ENCODE data around the gene TMPRSS7.
"Not testable (repeated sequence)": the region's sequence is repeated elsewhere in the genome, so short reads cannot be mapped to it uniquely, and the experiment has no call there.

Gene TMPRSS7

GRCh38 chr3:112013058-112013783 lies 21.3 kb upstream of the TMPRSS7 start:
- peak; percentile 58 for DNase-seq

- no peak for DNase-seq
These were observed 20.8 kb upstream of the TMPRSS7 start for GRCh38 chr3:112013784-112014143.

GRCh38 chr3:112017091-112017490 lies 17.4 kb upstream of the TMPRSS7 start:
- DNase-seq = no peak

- DNase-seq = no peak
These were observed 15.8 kb upstream of the TMPRSS7 start for GRCh38 chr3:112018712-112019111.

- no peak for DNase-seq
These were observed 14.8 kb upstream of the TMPRSS7 start for GRCh38 chr3:112019716-112020115.

- DNase-seq = no peak
These were observed 13.9 kb upstream of the TMPRSS7 start for GRCh38 chr3:112020674-112021085.

GRCh38 chr3:112027142-112027541 lies 7.4 kb upstream of the TMPRSS7 start:
- DNase-seq = no peak

- no peak for DNase-seq
These were observed 6.7 kb upstream of the TMPRSS7 start for GRCh38 chr3:112027826-112028225.

GRCh38 chr3:112030901-112031300 lies 3.6 kb upstream of the TMPRSS7 start:
- no peak for DNase-seq

GRCh38 chr3:112032098-112032731 lies 2.3 kb upstream of the TMPRSS7 start:
- no peak for DNase-seq

GRCh38 chr3:112035241-112035640 lies 705 bp downstream of the TMPRSS7 start:
- no peak for DNase-seq

- DNase-seq = not testable (repeated sequence)
These were observed 2.7 kb downstream of the TMPRSS7 start for GRCh38 chr3:112037194-112037593.

- DNase-seq = no peak
These were observed 4.3 kb downstream of the TMPRSS7 start for GRCh38 chr3:112038863-112039262.

GRCh38 chr3:112041321-112041720 lies 6.8 kb downstream of the TMPRSS7 start:
- no peak for DNase-seq

GRCh38 chr3:112042842-112043280 lies 8.3 kb downstream of the TMPRSS7 start:
- no peak for DNase-seq

- peak; percentile 43 for DNase-seq
These were observed 9.2 kb downstream of the TMPRSS7 start for GRCh38 chr3:112043621-112044201.

GRCh38 chr3:112046599-112046998 lies 12.1 kb downstream of the TMPRSS7 start:
- no peak for DNase-seq

- DNase-seq = no peak
These were observed 12.7 kb downstream of the TMPRSS7 start for GRCh38 chr3:112047264-112047663.

- DNase-seq = no peak
These were observed 14.4 kb downstream of the TMPRSS7 start for GRCh38 chr3:112048911-112049310.

- DNase-seq = no peak
These were observed 18.7 kb downstream of the TMPRSS7 start for GRCh38 chr3:112053229-112053628.

GRCh38 chr3:112056451-112056929 lies 22.0 kb downstream of the TMPRSS7 start:
- peak; percentile 33 for DNase-seq

- DNase-seq = no peak
These were observed 25.0 kb downstream of the TMPRSS7 start for GRCh38 chr3:112059497-112059896.

GRCh38 chr3:112061152-112061551 lies 26.6 kb downstream of the TMPRSS7 start:
- DNase-seq = no peak

All from activated naive CD4-positive, alpha-beta T cell treated with anti-CD3 and anti-CD28 coated beads, Interleukin-2, amount 50 U/mL, for 16 hours (primary cell).